Measurements from ENCODE around the gene SLC10A1.
A peak's percentile ranks its signal among the peaks of the same experiment; 100 is the strongest.
"Not testable (repeated sequence)": the region's sequence is repeated elsewhere in the genome, so short reads cannot be mapped to it uniquely, and the experiment has no call there.

SLC10A1 gene

GRCh38 chr14:69769623-69770022, 27.4 kb downstream of the SLC10A1 start:
- no peak for DNase-seq

DNA sequence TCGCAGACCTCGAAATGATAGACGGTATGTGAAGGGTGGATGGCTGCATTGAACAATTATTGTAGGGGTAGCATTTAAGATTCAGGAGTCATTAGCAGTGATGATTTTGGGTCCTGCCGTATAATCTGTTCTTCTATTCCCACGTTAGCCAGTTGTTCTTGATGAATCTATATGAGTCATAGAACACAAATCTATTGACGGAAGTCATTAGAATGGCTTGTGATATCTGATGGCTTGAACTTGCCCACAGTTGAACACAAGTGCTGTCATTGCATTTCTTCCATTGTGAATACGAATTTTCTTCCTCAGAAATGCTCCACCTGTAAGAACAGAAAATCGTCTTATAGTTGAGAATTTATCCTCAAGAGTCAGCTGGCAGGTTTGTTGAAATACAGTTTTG, 28.2 kb downstream of the SLC10A1 start:
- DNase-seq = no peak

DNA sequence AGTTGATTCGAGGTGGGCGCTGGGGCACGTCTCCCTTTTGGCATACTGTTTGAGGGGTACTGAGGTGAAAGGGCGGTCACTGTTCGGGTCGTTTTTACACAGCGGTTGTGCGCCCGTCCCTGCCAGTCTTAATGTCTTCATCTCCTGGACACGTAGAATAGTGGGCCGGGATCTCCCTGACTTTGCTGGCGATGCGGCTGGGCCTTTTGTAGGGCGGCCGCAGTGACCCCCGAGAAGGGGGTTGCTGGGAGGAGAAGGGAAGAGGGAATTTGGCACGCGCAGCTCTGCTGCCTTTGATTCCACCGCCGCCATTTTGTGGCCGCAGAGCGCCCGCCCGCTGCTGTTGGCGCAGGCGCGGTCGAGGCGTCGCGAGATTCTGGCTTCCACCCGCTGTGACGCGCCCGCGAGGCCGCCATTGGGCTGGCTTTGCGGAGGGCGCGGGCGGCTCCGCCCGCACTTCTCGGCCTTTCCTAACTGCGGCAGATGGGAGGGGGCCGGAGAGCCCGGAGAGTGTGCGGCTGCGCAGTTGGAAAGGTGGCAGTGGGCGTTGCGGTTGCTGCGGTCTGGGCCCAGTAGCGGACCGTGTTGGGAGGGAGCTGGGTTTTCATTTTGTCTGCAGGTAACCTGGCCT, 29.6 kb downstream of the SLC10A1 start:
- DNase-seq = peak; percentile 93

DNA sequence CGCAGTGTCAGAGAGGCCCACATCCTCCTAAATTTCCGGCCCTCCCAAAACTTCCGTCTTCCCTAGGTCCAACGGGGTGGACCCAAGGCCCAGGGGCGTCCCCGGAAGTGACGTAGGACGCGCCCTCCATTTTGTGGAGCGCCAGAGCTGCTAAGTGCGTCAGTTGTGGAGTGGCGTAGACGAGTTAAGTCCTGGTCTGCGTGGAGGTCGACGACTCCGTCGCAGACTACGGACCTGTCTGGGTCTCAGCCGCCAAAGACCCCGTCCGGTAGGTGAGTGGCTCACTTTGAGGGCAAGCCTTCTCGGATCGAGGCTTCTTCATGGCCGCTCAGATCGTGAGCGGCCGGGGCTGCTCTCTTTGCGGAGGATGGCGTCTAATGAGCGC, 30.1 kb downstream of the SLC10A1 start, which contains the start of gene SRSF5:
TSS of gene SRSF5 (plus strand) at position 159 of the 385 bp plus-strand sequence. CDS start 1,015 bp downstream, outside the sequence.
- peak; percentile 95 for DNase-seq

DNA sequence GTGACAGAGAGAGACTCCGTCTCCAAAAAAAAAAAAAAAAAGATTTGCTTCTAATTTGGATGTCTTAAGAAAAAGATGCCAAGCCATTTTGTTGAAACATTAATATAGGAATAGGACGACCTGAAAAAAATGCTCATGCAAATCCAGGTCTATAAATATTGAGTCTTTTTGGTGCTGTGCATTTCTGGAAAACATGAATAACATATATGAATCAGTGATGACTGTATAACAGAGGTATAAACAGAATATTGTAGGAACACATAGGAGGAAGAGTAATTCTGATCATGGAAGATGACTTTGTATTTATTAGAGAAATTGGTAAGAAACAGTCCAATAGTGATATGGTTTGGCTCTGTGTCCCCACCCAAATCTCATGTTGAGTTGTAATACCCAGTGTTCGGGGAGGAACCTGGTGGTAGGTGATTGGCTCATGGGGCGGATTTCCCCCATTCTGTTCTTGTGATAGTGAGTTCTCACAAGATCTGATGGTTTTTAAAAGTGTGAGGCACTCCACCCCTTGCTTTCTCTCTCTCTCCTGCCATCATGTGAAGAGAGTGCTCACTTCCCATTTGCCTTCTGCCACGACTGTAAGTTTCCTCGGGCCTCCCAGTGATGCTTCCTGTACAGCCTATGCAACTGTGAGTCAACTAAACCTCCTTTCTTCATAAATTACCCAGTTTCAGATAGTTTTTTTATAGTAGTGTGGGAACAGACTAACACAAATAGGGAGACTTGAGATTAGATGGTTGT, 33.1 kb downstream of the SLC10A1 start:
- DNase-seq = no peak

- DNase-seq = no peak
Measured at GRCh38 chr14:69760810-69761209, 36.2 kb downstream of the SLC10A1 start.

- no peak for DNase-seq
Measured at GRCh38 chr14:69756298-69756697, 40.7 kb downstream of the SLC10A1 start.

DNA sequence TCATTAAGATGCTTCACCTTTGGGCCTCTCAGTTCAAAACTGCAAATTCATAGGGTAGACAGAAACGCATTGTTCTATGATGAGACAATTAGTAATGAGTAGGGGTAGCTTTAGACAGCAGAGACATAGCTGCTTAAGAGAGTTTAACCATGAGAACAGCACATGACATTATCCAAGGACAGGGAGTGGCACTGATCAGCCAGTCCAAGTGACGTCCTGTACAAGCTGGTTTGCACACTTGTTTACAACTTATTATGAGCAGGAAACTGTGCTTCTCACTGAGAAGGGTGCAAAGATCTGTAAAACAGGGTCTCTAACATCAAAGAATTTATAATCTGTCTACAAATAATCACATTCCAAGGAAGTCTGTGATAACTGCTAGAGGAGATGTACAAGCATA, 41.3 kb downstream of the SLC10A1 start:
- DNase-seq = no peak

GRCh38 chr14:69755296-69755695, 41.7 kb downstream of the SLC10A1 start:
- DNase-seq = no peak

- DNase-seq = no peak
Measured at GRCh38 chr14:69754487-69754886, 42.6 kb downstream of the SLC10A1 start.

GRCh38 chr14:69753860-69754259, 43.2 kb downstream of the SLC10A1 start:
- no peak for DNase-seq

GRCh38 chr14:69752773-69753172, 44.3 kb downstream of the SLC10A1 start:
- DNase-seq = no peak

- DNase-seq = no peak
Measured at GRCh38 chr14:69750495-69750894, 46.5 kb downstream of the SLC10A1 start.

GRCh38 chr14:69749956-69750355, 47.1 kb downstream of the SLC10A1 start:
- DNase-seq = no peak

DNA sequence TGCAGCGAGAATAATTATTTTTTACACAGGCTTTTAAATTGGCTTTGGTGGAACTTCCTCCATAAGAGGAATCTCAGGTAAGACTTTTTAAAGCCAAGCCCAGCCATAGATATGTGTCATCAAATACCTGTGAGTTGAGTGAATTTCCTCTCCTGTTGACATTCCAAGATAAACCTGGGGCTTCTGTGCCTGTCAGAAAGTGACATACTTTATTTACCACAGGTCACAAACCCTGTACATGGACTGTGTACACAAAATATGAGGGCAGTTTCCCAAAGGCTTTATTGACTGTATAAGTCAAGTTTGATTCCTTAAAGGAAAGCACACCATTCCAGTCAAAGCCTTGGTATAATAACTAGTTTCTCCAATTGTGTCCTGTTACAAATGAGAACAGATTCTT, 56.0 kb downstream of the SLC10A1 start:
- DNase-seq = no peak

- DNase-seq = not testable (repeated sequence)
Measured at GRCh38 chr14:69736405-69736804, 60.6 kb downstream of the SLC10A1 start.

DNA sequence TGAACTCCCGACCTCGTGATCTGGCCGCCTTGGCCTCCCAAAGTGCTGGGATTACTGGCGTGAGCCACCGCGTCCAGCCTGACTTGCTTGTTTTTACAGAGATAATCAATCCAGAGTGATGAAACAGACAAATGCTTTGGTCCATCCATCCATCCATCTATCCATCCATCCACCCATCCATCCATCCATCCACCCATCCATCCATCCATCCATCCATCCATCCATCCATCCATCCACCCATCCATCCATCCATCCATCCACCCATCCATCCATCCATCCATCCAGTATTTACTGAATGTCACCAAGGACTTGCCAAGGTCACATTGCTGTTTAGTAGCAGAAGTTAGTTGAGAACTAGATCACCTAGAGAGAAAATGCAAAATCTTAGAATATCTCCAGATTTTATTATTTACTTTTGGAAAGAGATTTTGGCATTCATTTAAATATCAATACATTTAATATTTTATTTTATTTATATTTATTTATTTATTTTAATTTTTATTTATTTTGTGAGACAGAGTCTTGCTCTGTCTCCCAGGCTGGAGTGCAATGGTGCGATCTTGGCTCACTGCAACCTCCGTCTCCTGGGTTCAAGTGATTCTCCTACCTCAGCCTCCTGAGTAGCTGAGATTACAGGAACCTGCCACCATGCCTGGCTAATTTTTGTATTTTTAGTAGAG, 65.0 kb downstream of the SLC10A1 start:
- DNase-seq = not testable (repeated sequence)

DNA sequence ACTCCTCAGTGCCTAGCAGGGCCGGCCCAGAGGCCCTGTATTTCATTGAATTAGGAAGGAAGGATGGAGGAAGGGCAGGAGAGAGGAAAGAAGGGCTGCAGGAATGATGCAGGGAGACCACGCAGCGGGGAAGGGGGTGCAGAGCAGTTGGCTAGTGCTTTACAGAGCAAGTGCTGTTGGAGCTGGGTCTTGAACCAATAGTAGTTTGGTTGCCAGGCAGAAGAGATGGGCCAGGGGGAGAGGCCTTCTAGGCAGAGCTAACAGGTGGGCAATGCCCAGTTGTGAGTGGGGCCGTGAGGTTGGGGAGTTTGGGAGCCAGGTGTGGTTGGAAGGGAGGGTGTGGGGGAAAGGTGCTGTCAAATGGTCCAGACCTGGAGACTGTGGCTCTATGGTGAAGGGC, 69.2 kb downstream of the SLC10A1 start:
- no peak for DNase-seq

GRCh38 chr14:69726761-69727511, 70.1 kb downstream of the SLC10A1 start:
- peak; percentile 44 for DNase-seq
